Activated naive CD4-positive, alpha-beta T cell treated with anti-CD3 and anti-CD28 coated beads, Interleukin-2, amount 50 U/mL, for 24 hours (primary cell): ENCODE data around the gene TRMT61A.

Experiments used
- H3K27ac Mint-ChIP-seq: one replicate; pipeline ENCODE4 v1.8.0; 2021; ENCODE audit warnings: mild to moderate bottlenecking, mixed read lengths
- H3K27me3 Mint-ChIP-seq: one replicate; pipeline ENCODE4 v1.8.0; 2021; ENCODE audit warnings: mixed read lengths
- H3K36me3 Mint-ChIP-seq: one replicate; pipeline ENCODE4 v1.8.0; 2021; ENCODE audit warnings: mixed read lengths
- H3K4me1 Mint-ChIP-seq: one replicate; pipeline ENCODE4 v1.8.0; 2021; ENCODE audit warnings: mixed read lengths
- H3K4me3 Mint-ChIP-seq: one replicate; pipeline ENCODE4 v1.8.0; 2021; ENCODE audit warnings: mild to moderate bottlenecking, mixed read lengths
- H3K9me3 Mint-ChIP-seq: one replicate; pipeline ENCODE4 v1.8.0; 2021; ENCODE audit warnings: mixed read lengths

TRMT61A gene

GRCh38 chr14:103517174-103517566, 11.8 kb upstream of the TRMT61A start:
- peaks cover 2% of the 10 kb centered on the region for H3K27me3 Mint-ChIP-seq
- peaks cover 14% of the 10 kb centered on the region for H3K4me1 Mint-ChIP-seq
- H3K27ac Mint-ChIP-seq = no peak overlapping the region
- H3K9me3 Mint-ChIP-seq = no peaks in the 10 kb centered on the region
- no peak overlapping the region for H3K4me3 Mint-ChIP-seq
- no peaks in the 10 kb centered on the region for H3K36me3 Mint-ChIP-seq

GRCh38 chr14:103517721-103518421, 11.1 kb upstream of the TRMT61A start:
- Mint-ChIP-seq H3K27me3 (peaks cover 2% of the 10 kb centered on the region), H3K36me3 (no peaks in the 10 kb centered on the region), H3K4me1 (peaks cover 14% of the 10 kb centered on the region), H3K27ac (peak overlapping the region; percentile 41), H3K9me3 (no peaks in the 10 kb centered on the region), H3K4me3 (no peak overlapping the region)

- peaks cover 3% of the 10 kb centered on the region for H3K27me3 Mint-ChIP-seq
- H3K9me3 Mint-ChIP-seq = no peaks in the 10 kb centered on the region
- H3K4me1 Mint-ChIP-seq = peaks cover 14% of the 10 kb centered on the region
- no peaks in the 10 kb centered on the region for H3K36me3 Mint-ChIP-seq
- H3K4me3 Mint-ChIP-seq = no peak overlapping the region
- H3K27ac Mint-ChIP-seq = peak overlapping the region; percentile 35
Measured at GRCh38 chr14:103518422-103519042, 10.5 kb upstream of the TRMT61A start.

- H3K9me3 Mint-ChIP-seq = no peaks in the 10 kb centered on the region
- H3K36me3 Mint-ChIP-seq = no peaks in the 10 kb centered on the region
- H3K4me1 Mint-ChIP-seq = peaks cover 14% of the 10 kb centered on the region
- peak overlapping the region; percentile 46 for H3K27ac Mint-ChIP-seq
- peak overlapping the region; percentile 64 for H3K4me3 Mint-ChIP-seq
- H3K27me3 Mint-ChIP-seq = peaks cover 6% of the 10 kb centered on the region
Measured at GRCh38 chr14:103519043-103519836, 9.8 kb upstream of the TRMT61A start.

GRCh38 chr14:103519837-103520212, 9.2 kb upstream of the TRMT61A start:
- Mint-ChIP-seq H3K4me3 (peak overlapping the region; percentile 68), H3K9me3 (no peaks in the 10 kb centered on the region), H3K36me3 (no peaks in the 10 kb centered on the region), H3K27ac (no peak overlapping the region), H3K27me3 (peaks cover 6% of the 10 kb centered on the region), H3K4me1 (peaks cover 14% of the 10 kb centered on the region)

- H3K4me1 Mint-ChIP-seq = peaks cover 14% of the 10 kb centered on the region
- peaks cover 6% of the 10 kb centered on the region for H3K27me3 Mint-ChIP-seq
- no peak overlapping the region for H3K27ac Mint-ChIP-seq
- peak overlapping the region; percentile 68 for H3K4me3 Mint-ChIP-seq
- H3K36me3 Mint-ChIP-seq = no peaks in the 10 kb centered on the region
- H3K9me3 Mint-ChIP-seq = no peaks in the 10 kb centered on the region
Measured at GRCh38 chr14:103520269-103520656, 8.7 kb upstream of the TRMT61A start.

- Mint-ChIP-seq H3K27me3 (peaks cover 6% of the 10 kb centered on the region), H3K27ac (no peak overlapping the region), H3K36me3 (no peaks in the 10 kb centered on the region), H3K4me1 (peaks cover 14% of the 10 kb centered on the region), H3K4me3 (peak overlapping the region; percentile 7), H3K9me3 (no peaks in the 10 kb centered on the region)
Measured at GRCh38 chr14:103520657-103521437, 8.1 kb upstream of the TRMT61A start.

GRCh38 chr14:103521438-103521950, 7.5 kb upstream of the TRMT61A start:
- Mint-ChIP-seq H3K4me1 (peaks cover 14% of the 10 kb centered on the region), H3K9me3 (no peaks in the 10 kb centered on the region), H3K27me3 (peaks cover 6% of the 10 kb centered on the region), H3K27ac (no peak overlapping the region), H3K36me3 (no peaks in the 10 kb centered on the region), H3K4me3 (no peak overlapping the region)

- Mint-ChIP-seq H3K27me3 (peaks cover 6% of the 10 kb centered on the region), H3K27ac (no peak overlapping the region), H3K4me3 (peak overlapping the region; percentile 42), H3K4me1 (peaks cover 16% of the 10 kb centered on the region), H3K36me3 (no peaks in the 10 kb centered on the region), H3K9me3 (no peaks in the 10 kb centered on the region)
Measured at GRCh38 chr14:103521951-103522563, 6.9 kb upstream of the TRMT61A start.

GRCh38 chr14:103522649-103523574, 6.1 kb upstream of the TRMT61A start, which contains the start of gene CKB:
TSS of gene CKB (minus strand) at chr14:103522830. CDS start at chr14:103522493, 337 bp downstream.
- H3K27ac Mint-ChIP-seq = no peak within 1 kb of the TSS
- H3K4me1 Mint-ChIP-seq = peaks cover 22% of the 10 kb centered on the region
- peak within 1 kb of the TSS; percentile 65 for H3K4me3 Mint-ChIP-seq
- no peaks in the 10 kb centered on the region for H3K36me3 Mint-ChIP-seq
- peaks cover 6% of the 10 kb centered on the region for H3K27me3 Mint-ChIP-seq
- no peaks in the 10 kb centered on the region for H3K9me3 Mint-ChIP-seq

- Mint-ChIP-seq H3K4me3 (peak overlapping the region; percentile 65), H3K27ac (no peak overlapping the region), H3K9me3 (no peaks in the 10 kb centered on the region), H3K36me3 (no peaks in the 10 kb centered on the region), H3K4me1 (peaks cover 26% of the 10 kb centered on the region), H3K27me3 (peaks cover 6% of the 10 kb centered on the region)
Measured at GRCh38 chr14:103523575-103523954, 5.4 kb upstream of the TRMT61A start.

- Mint-ChIP-seq H3K27me3 (peaks cover 6% of the 10 kb centered on the region), H3K4me3 (no peak overlapping the region), H3K36me3 (no peaks in the 10 kb centered on the region), H3K9me3 (no peaks in the 10 kb centered on the region), H3K4me1 (peaks cover 21% of the 10 kb centered on the region), H3K27ac (no peak overlapping the region)
Measured at GRCh38 chr14:103524002-103524935, 4.7 kb upstream of the TRMT61A start.
